Sciatic nerve (tissue), 2 donors: Measurements from ENCODE around the gene HTR3D. TPM values are rescaled to one million over a fixed set of nuclear protein-coding genes. Genes with fewer than 3 reads are reported as not detected.
"Not testable (repeated sequence)": the region's sequence is repeated elsewhere in the genome, so short reads cannot be mapped to it uniquely, and the experiment has no call there.

Experiments used
- ATAC-seq: fragments of 200-7000 bp; cut with Tn5 transposase; one replicate; pipeline ENCODE4 v1.9.1; 2020; ENCODE audit warnings: mild to moderate bottlenecking, moderate library complexity
- DNase-seq: peaks from one replicate; pipeline ENCODE4 v3.0.0-alpha.2; 2020; ENCODE audit warnings: low spot score
- intact Hi-C: fragments of 100-400 bp; cut with DNase I; formaldehyde crosslinking; loops from one replicate; pipeline ENCODE4 v1.14.2; 2022
- total RNA-seq: library from RNA; stranded (reverse); fragmentation: NEBNext Ultra II Directional; extraction: Animal tissue kit (Norgen Biotek cat#: 25700); gene quantifications from one replicate; pipeline ENCODE4 v1.2.1, GENCODE V29; 2021
- donor health status: DM: no; HTN: no; CAD: no.
- donor health status: DM: no; HTN: no; CAD: no.

The HTR3D gene
- total RNA-seq, 1 donor from 2014 or later, result not detected

- intact Hi-C loops, result no loop called here
- DNase-seq, result no peak
- no peak for ATAC-seq
Observed at GRCh38 chr3:184011937-184012889, 19.3 kb upstream of the HTR3D start.

- ATAC-seq (no peak), DNase-seq (no peak)
- intact Hi-C loops, result no loop called here
Observed at GRCh38 chr3:184015381-184016019, 16.0 kb upstream of the HTR3D start.

GRCh38 chr3:184016169-184016570 is 15.4 kb upstream of the HTR3D start:
- intact Hi-C loops, result no loop called here
- no peak for DNase-seq
- no peak for ATAC-seq

- ATAC-seq (peak; percentile 92), DNase-seq (peak; percentile 76)
- intact Hi-C loops, result no loop called here
Observed at GRCh38 chr3:184016811-184017671, 14.5 kb upstream of the HTR3D start.

- intact Hi-C loops, result no loop called here
- ATAC-seq, result peak; percentile 99
- peak; percentile 95 for DNase-seq
Observed at GRCh38 chr3:184017672-184018423, 13.7 kb upstream of the HTR3D start, which contains the start of gene ABCC5. Gene ABCC5, minus strand, starts transcription at chr3:184017884. Its CDS starts 3,492 bp downstream, at chr3:184014392.

- intact Hi-C loops, result no loop called here
- no peak for ATAC-seq
- DNase-seq, result no peak
Observed at GRCh38 chr3:184018424-184018973, 13.0 kb upstream of the HTR3D start.

- intact Hi-C loops, result no loop called here
- DNase-seq (no peak), ATAC-seq (no peak)
Observed at GRCh38 chr3:184022323-184022722, 9.2 kb upstream of the HTR3D start.

- DNase-seq, intact Hi-C loops, ATAC-seq: not testable (repeated sequence)
Observed at GRCh38 chr3:184025256-184025655, 6.3 kb upstream of the HTR3D start.

- ATAC-seq, intact Hi-C loops, DNase-seq: not testable (repeated sequence)
Observed at GRCh38 chr3:184028275-184028890, 3.2 kb upstream of the HTR3D start.

GRCh38 chr3:184029443-184029842 is 2.1 kb upstream of the HTR3D start:
- ATAC-seq (peak; percentile 56), DNase-seq (no peak)

GRCh38 chr3:184030536-184030935 is 1.0 kb upstream of the HTR3D start:
- no peak for DNase-seq
- ATAC-seq, result no peak
- intact Hi-C loops, result no loop called here

More at GRCh38 chr3:184029443-184029842, 2.1 kb upstream of the HTR3D start:
- intact Hi-C loops, result no loop called here

GRCh38 chr3:184037816-184038215 is 6.3 kb downstream of the HTR3D start:
- ATAC-seq, result no peak
- intact Hi-C loops, result no loop called here
- DNase-seq, result no peak

- ATAC-seq, DNase-seq, intact Hi-C loops: not testable (repeated sequence)
Observed at GRCh38 chr3:184038307-184038706, 6.8 kb downstream of the HTR3D start.

GRCh38 chr3:184039414-184039813 is 7.9 kb downstream of the HTR3D start:
- intact Hi-C loops, result no loop called here
- ATAC-seq, result no peak
- DNase-seq, result no peak

GRCh38 chr3:184040010-184040409 is 8.5 kb downstream of the HTR3D start:
- intact Hi-C loops, result no loop called here
- ATAC-seq (no peak), DNase-seq (no peak)

GRCh38 chr3:184042617-184043016 is 11.1 kb downstream of the HTR3D start:
- DNase-seq (no peak), ATAC-seq (no peak)
- intact Hi-C loops, result no loop called here

- ATAC-seq, result no peak
- intact Hi-C loops, result no loop called here
- DNase-seq, result no peak
Observed at GRCh38 chr3:184045995-184046394, 14.5 kb downstream of the HTR3D start.
